IMR-90 (cell line): Measurements from ENCODE around the gene IQSEC3. TPM values are rescaled to one million over a fixed set of nuclear protein-coding genes. Genes with fewer than 3 reads are reported as not detected.

Experiments
- ATAC-seq: fragments of 200-7000 bp; cut with Tn5 transposase; 2 replicates; pipeline ENCODE4 v1.9.1; 2020; ENCODE audit warnings: low read depth, mild to moderate bottlenecking, moderate library complexity
- BruUV-seq: library from RNA; stranded (reverse); fragments of 400-500 nt; replicated peaks from 2 replicates; lab custom pipeline; 2021; lab: Mats Ljungman, UMichigan
- CTCF ChIA-PET: fragments of 300-600 bp; formaldehyde crosslinking; extraction: SDS; loops from one replicate; lab custom pipeline; 2021; ENCODE audit warnings: antibody characterized with exemption; lab: Yijun Ruan, JAX
- POLR2A ChIA-PET: fragments of 300-600 bp; sonication (Branson Sonifier 250); formaldehyde crosslinking; loops from one replicate; lab custom pipeline; 2022; ENCODE audit warnings: antibody characterized with exemption; ENCODE audit not compliant: unreplicated experiment; lab: Charles Lee
- DNase-seq: peaks from one replicate; pipeline ENCODE4 v3.0.0; 2013
- H2AFZ ChIP-seq: replicated peaks from 2 replicates; pipeline ENCODE3; 2013; ENCODE audit warnings: low read length, mild to moderate bottlenecking; ENCODE audit not compliant: poor library complexity
- H2AK5ac ChIP-seq: 2 replicates; pipeline ENCODE4 v1.6.1; 2013; ENCODE audit warnings: low read depth, low read length, inconsistent platforms
- H2AK9ac ChIP-seq: replicated peaks from 2 replicates; pipeline ENCODE3; 2013; ENCODE audit warnings: mild to moderate bottlenecking, low read depth, low read length, moderate library complexity; ENCODE audit not compliant: poor library complexity
- H2BK120ac ChIP-seq: 2 replicates; pipeline ENCODE4 v1.6.1; 2013; ENCODE audit warnings: low read depth, low read length, inconsistent platforms
- H2BK15ac ChIP-seq: 3 replicates; pipeline ENCODE4 v1.6.1; 2013; ENCODE audit warnings: low read depth, low read length, inconsistent platforms
- H2BK20ac ChIP-seq: 2 replicates; pipeline ENCODE4 v1.6.1; 2013; ENCODE audit warnings: low read depth, mild to moderate bottlenecking, inconsistent platforms, low read length, moderate library complexity
- H2BK5ac ChIP-seq: 2 replicates; pipeline ENCODE4 v1.6.1; 2013; ENCODE audit warnings: mild to moderate bottlenecking, low read depth, low read length, inconsistent platforms; ENCODE audit not compliant: poor library complexity, severe bottlenecking
- H3K14ac ChIP-seq: replicated peaks from 2 replicates; pipeline ENCODE4 v1.6.1; 2013; ENCODE audit warnings: low read depth, low read length, inconsistent platforms
- H3K18ac ChIP-seq: 2 replicates; pipeline ENCODE4 v1.6.1; 2013; ENCODE audit warnings: low read depth, low read length, control low read depth
- H3K23ac ChIP-seq: 2 replicates; pipeline ENCODE4 v1.6.1; 2013; ENCODE audit warnings: low read depth, low read length, inconsistent platforms
- H3K27ac ChIP-seq: 2 replicates; pipeline ENCODE4 v1.5.1; 2013; ENCODE audit warnings: mild to moderate bottlenecking, control low read depth, low read length; ENCODE audit not compliant: insufficient read depth
- H3K27me3 ChIP-seq: 2 replicates; pipeline ENCODE4 v1.6.1; 2013; ENCODE audit warnings: low read length; ENCODE audit not compliant: control insufficient read depth, insufficient read depth
- H3K36me3 ChIP-seq: 2 replicates; pipeline ENCODE4 v1.6.1; 2013; ENCODE audit warnings: low read length, mixed read lengths; ENCODE audit not compliant: control insufficient read depth, insufficient read depth
- H3K4ac ChIP-seq: 2 replicates; pipeline ENCODE4 v1.6.1; 2013; ENCODE audit warnings: low read depth, low read length, inconsistent platforms
- H3K4me1 ChIP-seq: 2 replicates; pipeline ENCODE4 v1.6.1; 2013; ENCODE audit warnings: low read length, mixed read lengths; ENCODE audit not compliant: control insufficient read depth, insufficient read depth
- H3K4me2 ChIP-seq: 2 replicates; pipeline ENCODE4 v1.6.1; 2013; ENCODE audit warnings: low read depth, mild to moderate bottlenecking, control low read depth, low read length, moderate library complexity
- H3K4me3 ChIP-seq: 2 replicates; pipeline ENCODE4 v1.5.1; 2013; ENCODE audit warnings: low read depth, mild to moderate bottlenecking, control low read depth, low read length, moderate library complexity; ENCODE audit not compliant: insufficient read depth
- H3K56ac ChIP-seq: 2 replicates; pipeline ENCODE4 v1.6.1; 2013; ENCODE audit warnings: low read length, inconsistent platforms; ENCODE audit not compliant: insufficient read depth; ENCODE audit errors: extremely low read depth
- H3K79me1 ChIP-seq, 2 experiments: 2 replicates each; pipeline ENCODE4 v1.6.1; 2013; ENCODE audit warnings: low read length in 2 of 2, inconsistent platforms in 1 of 2, low read depth in 1 of 2
- H3K9ac ChIP-seq: 2 replicates; pipeline ENCODE4 v1.6.1; 2013; ENCODE audit warnings: low read depth, low read length, control low read depth
- H3K9me1 ChIP-seq: 2 replicates; pipeline ENCODE4 v1.6.1; 2013; ENCODE audit warnings: low read length, inconsistent platforms; ENCODE audit not compliant: insufficient read depth
- H3K9me3 ChIP-seq: 2 replicates; pipeline ENCODE4 v1.6.1; 2013; ENCODE audit warnings: low read length; ENCODE audit not compliant: control insufficient read depth, insufficient read depth
- H4K20me1 ChIP-seq: 2 replicates; pipeline ENCODE4 v1.6.1; 2013; ENCODE audit warnings: low read length, inconsistent platforms; ENCODE audit not compliant: insufficient read depth
- H4K5ac ChIP-seq: 2 replicates; pipeline ENCODE4 v1.6.1; 2013; ENCODE audit warnings: mild to moderate bottlenecking, low read depth, low read length, control low read depth
- H4K8ac ChIP-seq, 2 experiments: 2 replicates each; pipeline ENCODE4 v1.6.1; 2013; ENCODE audit warnings: low read depth in 2 of 2, low read length in 2 of 2, control low read depth in 1 of 2, inconsistent platforms in 1 of 2
- H4K91ac ChIP-seq: 2 replicates; pipeline ENCODE4 v1.6.1; 2013; ENCODE audit warnings: low read depth, low read length, inconsistent platforms; ENCODE audit not compliant: insufficient read depth
- POLR2A ChIP-seq: IDR thresholded peaks from 2 replicates; pipeline ENCODE4 v1.6.1; 2012; ENCODE audit warnings: mild to moderate bottlenecking, low read depth, low read length
- WGBS, 2 experiments: methylation state at CpG; one replicate each; pipeline versions ENCODE4 v1.1.5 to v1.1.7; 2013; ENCODE audit warnings: missing lambda C conversion rate in 2 of 2; ENCODE audit not compliant: insufficient read length in 1 of 2; ENCODE audit errors: extremely low coverage in 2 of 2; 5-methylcytosine and 5-hydroxymethylcytosine counted together
- dilution Hi-C: fragments of 300-500 bp; cut with HindIII; formaldehyde crosslinking; loops from one replicate; pipeline ENCODE4 v1.14.3; 2018; ENCODE audit warnings: low sequenced_read_pairs; ENCODE audit not compliant: unreplicated experiment
- in situ Hi-C: fragments of 300-500 bp; cut with MboI; formaldehyde crosslinking; loops from 3 replicates; pipeline ENCODE4 v1.14.3; 2019; ENCODE audit warnings: low sequenced_read_pairs, inconsistent platforms, mixed read lengths
- intact Hi-C: fragments of 100-400 bp; cut with micrococcal nuclease; formaldehyde crosslinking; loops from 2 replicates; pipeline ENCODE4 v1.10.0; 2022
- polyA plus RNA-seq, 3 experiments: library from polyadenylated mRNA; depleted of rRNA; stranded (reverse); fragments of >200 nt; gene quantifications; 2 replicates each; pipeline ENCODE4 v1.2.3, GENCODE V29; 2012; ENCODE audit warnings: low replicate concordance in 1 of 3
- total RNA-seq: library from RNA; depleted of rRNA; stranded (reverse); fragments of >200 nt; gene quantifications from 2 replicates; pipeline ENCODE4 v1.2.3, GENCODE V29; 2012

Gene IQSEC3
- total and polyA plus RNA-seq, 2 of the 4 experiments (the other 2 are of a cell fraction), result 0.10 TPM; not detected in 1

DNA sequence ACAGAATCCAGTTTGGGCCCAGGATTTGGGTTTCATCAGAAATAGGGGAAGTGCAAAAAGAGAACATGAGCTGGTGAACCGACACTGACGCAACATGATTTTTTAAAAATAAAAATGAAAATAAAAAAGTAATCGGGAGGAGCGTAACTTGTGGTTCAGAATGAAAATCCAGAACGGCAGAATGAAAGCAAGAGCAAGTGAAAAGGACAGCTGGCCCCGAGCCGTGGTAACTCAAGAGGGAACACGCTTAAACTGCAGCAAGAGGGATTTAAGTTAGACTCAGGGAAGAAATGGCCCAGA lies 145.8 kb downstream of the IQSEC3 start:
- no peak overlapping the region for H2AFZ ChIP-seq
- no peak overlapping the region for H2BK120ac ChIP-seq
- BruUV-seq, result no TSS peak
- dilution Hi-C loops, result no loop called here
- H3K36me3 ChIP-seq, result no peaks in the 10 kb centered on the region
- H3K27ac ChIP-seq, result no peak overlapping the region
- H3K23ac ChIP-seq, result no peak overlapping the region
- H3K9me3 ChIP-seq, result no peaks in the 10 kb centered on the region
- H3K14ac ChIP-seq, result no peak overlapping the region
- H3K4ac ChIP-seq, result no peak overlapping the region
- no peak for DNase-seq
- no peak for TF ChIP-seq POLR2A
- no peaks in the 10 kb centered on the region; the same call in 1 of the 2 replicates for H4K20me1 ChIP-seq
- H2AK9ac ChIP-seq, result no peak overlapping the region
- H3K79me1 ChIP-seq, result no peaks in the 10 kb centered on the region
- H4K5ac ChIP-seq, result no peak overlapping the region
- no peaks in the 10 kb centered on the region for H3K9me1 ChIP-seq
- ChIA-PET CTCF (no interaction called here), POLR2A (no interaction called here)
- H2BK15ac ChIP-seq, result no peak overlapping the region
- H2BK20ac ChIP-seq, result no peak overlapping the region
- no peak overlapping the region for H3K9ac ChIP-seq
- no peak overlapping the region for H4K8ac ChIP-seq
- WGBS, 2 experiments, result 59% methylated on average over 8 of the region's 8 CpGs; no CpG with 5 or more reads in 1 of the 2 experiments
- no peak overlapping the region for H3K56ac ChIP-seq
- no peak overlapping the region for H4K91ac ChIP-seq
- H2AK5ac ChIP-seq, result no peak overlapping the region
- intact Hi-C loops, result no loop called here
- H3K4me2 ChIP-seq, result no peak overlapping the region
- H3K4me1 ChIP-seq, result peaks cover 2% of the 10 kb centered on the region; the same call in 1 of the 2 replicates
- H3K4me3 ChIP-seq, result no peak overlapping the region
- ATAC-seq, result no peak
- H3K27me3 ChIP-seq, result peaks cover 73% of the 10 kb centered on the region
- in situ Hi-C loops, result no loop called here
- no peak overlapping the region for H3K18ac ChIP-seq
- no peak overlapping the region for H2BK5ac ChIP-seq
